COR-L47 (cell line): Measurements from ENCODE around the gene KCNH1.
A peak's percentile ranks its signal among the peaks of the same experiment; 100 is the strongest.

ENCODE experiments used
- DNase-seq: peaks from one replicate; lab custom pipeline; 2025; lab: John Stamatoyannopoulos, UW

Gene KCNH1

GRCh38 chr1:211133836-211134669, at the start of gene KCNH1:
Gene KCNH1, minus strand, starts transcription at chr1:211134148. Its CDS starts 203 bp downstream, at chr1:211133945.
- peak; percentile 85 for DNase-seq

- no peak for DNase-seq
These were observed 48.8 kb upstream of the KCNH1 start for GRCh38 chr1:211182746-211183145.

- DNase-seq = no peak
These were observed 40.4 kb upstream of the KCNH1 start for GRCh38 chr1:211174375-211174774.

DNA sequence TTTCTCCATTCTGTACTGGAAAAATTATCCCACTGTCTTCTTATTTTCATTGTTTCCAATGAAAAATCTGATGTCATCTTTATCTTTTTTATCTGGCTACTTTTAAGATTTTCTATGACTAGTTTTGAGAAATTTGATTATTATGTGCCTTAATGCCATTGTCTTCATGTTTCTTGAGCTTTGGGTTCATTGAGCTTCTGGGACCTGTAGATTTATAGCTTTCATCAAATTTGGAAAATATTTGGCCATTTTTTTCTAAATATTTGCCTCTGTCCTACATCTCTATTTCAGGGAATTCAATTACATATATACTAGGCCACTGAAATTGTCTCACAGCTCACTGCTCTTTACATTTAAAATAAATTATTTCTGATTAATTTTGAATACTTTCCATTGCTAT, 38.7 kb upstream of the KCNH1 start:
- DNase-seq = no peak

- DNase-seq = no peak
These were observed 35.4 kb upstream of the KCNH1 start for GRCh38 chr1:211169353-211169752.

- no peak for DNase-seq
These were observed 24.9 kb upstream of the KCNH1 start for GRCh38 chr1:211158866-211159265.

DNA sequence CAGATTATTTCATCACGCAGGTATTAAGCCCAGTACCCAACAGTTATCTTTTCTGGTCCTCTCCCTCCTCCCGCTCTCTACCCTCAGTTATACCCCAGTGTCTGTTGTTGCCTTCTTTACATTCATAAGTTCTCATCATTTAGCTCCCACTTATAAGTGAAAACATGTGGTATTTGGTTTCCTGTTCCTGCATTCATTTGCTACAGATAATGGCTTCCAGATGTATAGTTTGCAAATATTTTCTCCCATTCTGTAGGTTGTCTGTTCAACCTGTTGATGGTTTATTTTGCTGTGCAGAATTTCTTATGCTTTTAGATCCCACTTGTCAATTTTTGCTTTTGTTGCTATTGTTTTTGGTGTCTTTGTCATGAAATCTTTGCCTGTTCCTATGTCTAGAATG, 21.1 kb upstream of the KCNH1 start:
- no peak for DNase-seq

DNA sequence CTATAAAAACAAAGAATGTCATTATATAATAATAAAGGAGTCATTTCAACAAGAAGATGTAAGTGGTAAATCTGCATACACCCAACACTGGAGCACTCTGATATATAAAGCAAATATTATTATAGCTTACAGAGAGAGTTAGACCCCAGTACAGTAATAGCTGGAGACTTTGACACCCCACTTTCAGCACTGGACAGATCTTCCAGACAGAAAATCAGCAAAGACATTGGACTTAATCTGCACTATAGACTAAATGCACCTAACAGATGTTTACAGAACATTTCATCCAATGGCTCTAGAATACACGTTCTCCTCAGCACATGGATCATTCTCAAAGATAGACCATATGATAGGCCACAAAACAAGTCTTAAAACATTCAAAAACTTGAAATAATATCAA, 20.0 kb upstream of the KCNH1 start:
- no peak for DNase-seq

DNA sequence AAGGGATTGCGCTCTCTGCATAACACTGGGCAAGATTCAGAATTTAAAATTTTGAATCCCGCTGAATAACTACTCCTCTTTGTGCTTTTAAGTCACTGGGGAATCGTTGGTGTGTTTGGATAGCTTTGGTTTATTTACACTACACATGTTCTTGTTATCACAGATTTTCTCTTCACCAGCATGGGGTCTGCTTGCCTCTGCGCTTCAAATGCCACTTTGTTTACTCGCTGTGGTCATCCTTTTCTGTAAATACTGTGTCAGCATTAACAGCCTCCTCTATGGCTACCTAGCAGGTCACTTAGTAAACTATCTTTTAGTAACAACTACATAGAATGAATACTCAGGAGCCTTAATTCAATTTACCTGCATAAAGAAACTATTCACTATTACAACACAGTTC, 14.4 kb upstream of the KCNH1 start:
- peak; percentile 30 for DNase-seq

DNA sequence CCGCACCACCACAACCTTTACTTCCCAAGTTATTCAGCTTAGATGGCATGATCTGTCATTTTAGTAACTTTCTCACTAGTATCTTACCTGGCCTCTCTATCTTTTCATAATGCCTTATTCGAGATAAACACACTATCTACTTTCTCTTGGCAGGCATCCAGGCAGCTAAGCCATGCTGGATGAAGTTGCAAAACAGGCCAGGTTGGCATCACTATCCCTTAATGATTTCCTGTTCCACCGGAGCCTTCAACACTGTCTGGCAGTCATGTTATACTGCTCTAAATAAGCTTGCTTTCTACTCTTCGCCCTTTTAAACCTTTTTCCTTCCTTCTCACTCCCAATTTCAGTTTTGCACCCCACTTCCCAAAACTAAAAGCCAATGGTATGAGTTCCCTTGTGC, 12.0 kb upstream of the KCNH1 start:
- DNase-seq = peak; percentile 42

DNA sequence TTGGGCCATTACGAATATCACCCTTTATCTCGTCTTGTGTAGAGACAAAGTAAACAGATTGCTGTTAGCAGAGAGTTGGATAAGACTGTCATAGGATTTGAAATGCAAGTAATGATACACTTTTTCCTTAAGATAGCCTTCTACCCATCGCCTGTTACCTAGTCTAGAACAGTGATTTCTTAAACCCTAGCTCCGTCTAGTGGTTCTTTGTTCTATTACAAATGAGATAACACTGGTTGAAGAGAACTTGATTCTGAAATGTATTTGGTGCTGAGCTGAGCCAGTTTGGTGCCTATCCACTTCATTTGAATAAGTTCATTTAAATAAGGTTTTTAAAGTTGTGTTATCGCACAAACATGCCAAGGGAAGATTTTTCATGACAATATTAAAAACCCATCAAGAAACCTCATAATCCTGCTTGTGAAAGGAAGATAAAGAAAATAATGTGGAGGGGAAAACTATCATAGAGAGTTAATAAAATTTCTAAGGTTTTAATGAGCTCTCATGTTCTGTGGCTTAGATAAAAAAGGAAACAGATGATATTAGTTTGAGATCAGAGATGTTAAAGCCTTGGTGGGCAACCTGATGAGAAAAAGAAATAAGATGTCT, 1.5 kb upstream of the KCNH1 start:
- DNase-seq = peak; percentile 24

GRCh38 chr1:211133393-211133835, 534 bp downstream of the KCNH1 start:
- DNase-seq = peak; percentile 44

DNA sequence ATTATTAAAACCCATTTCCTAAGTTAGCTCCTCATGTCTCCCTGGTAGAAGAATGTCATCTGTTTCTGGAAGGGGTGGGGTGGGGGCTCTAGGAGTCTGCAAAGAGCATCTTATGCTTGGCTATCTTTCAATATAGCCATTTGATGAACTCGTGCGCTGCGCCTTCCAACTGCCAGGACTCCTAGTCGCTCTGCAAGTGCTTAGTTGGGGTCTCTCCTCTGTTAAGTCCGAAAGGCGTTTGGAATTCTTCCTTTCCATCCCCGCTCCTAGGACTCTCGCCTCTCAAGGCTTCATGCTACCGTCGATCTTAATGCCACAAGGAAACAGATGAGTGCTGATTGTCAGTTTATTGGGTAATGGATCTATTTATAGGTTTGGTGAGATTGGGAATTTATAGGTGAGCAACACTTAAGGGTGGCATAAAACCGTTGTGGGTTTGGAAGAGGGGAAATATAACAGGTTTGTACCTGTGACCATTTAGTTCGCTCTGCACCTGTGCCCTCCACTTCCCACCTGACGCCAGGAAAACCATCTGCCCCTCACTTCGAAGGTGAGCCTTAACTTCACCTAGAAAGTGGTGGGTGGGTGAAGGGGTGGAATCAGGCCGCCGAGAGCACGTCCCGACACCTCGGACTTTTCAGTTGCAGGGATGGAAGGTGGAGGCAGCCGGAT, 1.1 kb downstream of the KCNH1 start:
- DNase-seq = no peak

DNA sequence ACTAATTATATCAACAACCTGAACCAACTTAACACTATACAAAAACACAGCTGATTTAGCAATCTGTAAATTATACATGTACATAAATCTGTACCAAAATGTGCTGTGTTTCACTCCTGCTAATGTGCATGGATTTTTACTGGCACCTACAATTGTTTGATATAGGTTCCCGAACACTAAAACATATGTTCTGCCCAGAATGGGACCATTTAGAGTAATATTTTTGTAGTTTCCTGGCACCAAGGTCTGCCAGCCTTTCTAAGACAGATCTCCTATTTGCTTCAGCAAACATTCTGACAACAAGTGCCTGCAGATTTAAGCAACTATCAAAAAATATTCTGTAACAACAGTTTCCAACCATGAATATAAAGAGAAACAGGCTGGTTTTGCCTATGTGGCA, 4.2 kb downstream of the KCNH1 start:
- DNase-seq = no peak

DNA sequence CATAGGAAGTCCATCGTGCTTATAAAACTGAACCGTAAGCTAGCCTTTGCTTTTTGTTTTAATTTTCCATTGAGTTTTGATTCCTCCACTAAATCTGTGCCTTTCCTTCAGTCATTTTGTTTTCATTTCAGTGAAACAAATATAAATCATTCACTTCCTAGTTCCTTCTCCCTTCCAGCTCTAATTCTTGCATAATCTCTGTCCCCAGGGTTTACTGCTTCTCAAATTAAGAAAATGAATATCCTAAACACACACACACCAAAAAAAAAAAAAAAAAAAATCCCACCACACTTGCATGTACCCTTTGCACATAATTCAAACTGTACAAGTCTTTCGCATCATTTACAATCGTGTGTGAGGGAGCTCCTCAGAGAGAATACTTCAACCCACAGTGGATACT, 6.8 kb downstream of the KCNH1 start:
- no peak for DNase-seq

DNA sequence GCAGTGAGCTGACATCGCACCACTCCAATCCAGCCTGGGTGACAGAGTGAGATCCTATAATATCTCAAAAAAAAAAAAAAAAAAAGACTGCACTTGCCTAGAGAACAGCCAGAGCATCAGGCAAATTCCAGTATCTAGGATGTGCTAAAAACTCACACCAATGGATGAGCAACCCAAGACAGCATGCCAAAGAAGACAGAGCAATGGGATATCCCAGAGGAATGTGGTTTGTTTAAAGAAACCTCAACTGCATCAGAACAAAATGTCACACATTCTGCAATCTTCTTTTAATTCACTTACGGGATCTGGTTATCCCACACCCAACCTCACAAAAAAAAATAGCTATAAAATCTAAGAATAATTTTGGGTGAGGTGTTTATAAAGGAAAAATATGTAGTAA, 7.3 kb downstream of the KCNH1 start:
- DNase-seq = no peak

GRCh38 chr1:211118407-211119102, 15.4 kb downstream of the KCNH1 start:
- no peak for DNase-seq

GRCh38 chr1:211114446-211114845, 19.5 kb downstream of the KCNH1 start:
- no peak for DNase-seq

GRCh38 chr1:211113566-211113965, 20.4 kb downstream of the KCNH1 start:
- no peak for DNase-seq

GRCh38 chr1:211111351-211111750, 22.6 kb downstream of the KCNH1 start:
- DNase-seq = no peak

DNA sequence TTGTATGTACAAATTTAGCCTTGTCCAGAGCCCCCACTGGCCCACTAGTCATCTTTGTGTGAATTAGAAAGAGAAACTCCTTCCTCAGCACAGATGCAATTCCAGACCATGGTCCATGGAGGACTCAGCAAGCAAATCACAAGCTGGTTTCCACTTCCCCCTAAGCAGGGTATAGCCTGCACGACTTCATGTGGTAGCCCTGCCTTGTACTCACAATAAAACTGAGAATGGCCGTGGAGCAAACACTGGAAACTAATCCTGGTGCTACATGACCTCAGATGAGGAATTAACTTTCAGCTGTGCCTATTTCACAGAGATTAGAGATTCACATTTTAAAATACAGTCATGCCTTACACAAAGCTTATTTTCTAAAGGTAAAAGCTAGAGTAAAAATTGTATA, 32.5 kb downstream of the KCNH1 start:
- no peak for DNase-seq

- DNase-seq = no peak
These were observed 34.6 kb downstream of the KCNH1 start for GRCh38 chr1:211099393-211099792.
